Fibroblast of villous mesenchyme (primary cell): ENCODE data around the gene NT5DC2. TPM values are rescaled to one million over a fixed set of nuclear protein-coding genes. Genes with fewer than 3 reads are reported as not detected.

Experiments
- DNase-seq: peaks from one replicate; pipeline ENCODE4 v3.0.0-alpha.2; 2010; ENCODE audit warnings: low read depth
- H3K4me3 ChIP-seq: 2 replicates; pipeline ENCODE4 v1.5.1; 2011; ENCODE audit warnings: low read depth, mild to moderate bottlenecking, low read length
- small RNA-seq: library from RNA; depleted of rRNA; stranded (forward); fragments of <200 nt; gene quantifications from one replicate; pipeline ENCODE3, GENCODE V24; 2012
- total RNA-seq: library from RNA; depleted of rRNA; stranded (reverse); fragments of >200 nt; gene quantifications from 2 replicates; pipeline ENCODE4 v1.2.3, GENCODE V29; 2012
- TF ChIP-seq, protein P1 (sequence below): IDR thresholded peaks from 2 replicates; pipeline ENCODE4 v1.5.1; 2012; ENCODE audit warnings: low read depth, mild to moderate bottlenecking, low read length; ENCODE audit not compliant: insufficient read depth

The NT5DC2 gene
- total RNA-seq, 1 donor, result 45.8 TPM

DNA sequence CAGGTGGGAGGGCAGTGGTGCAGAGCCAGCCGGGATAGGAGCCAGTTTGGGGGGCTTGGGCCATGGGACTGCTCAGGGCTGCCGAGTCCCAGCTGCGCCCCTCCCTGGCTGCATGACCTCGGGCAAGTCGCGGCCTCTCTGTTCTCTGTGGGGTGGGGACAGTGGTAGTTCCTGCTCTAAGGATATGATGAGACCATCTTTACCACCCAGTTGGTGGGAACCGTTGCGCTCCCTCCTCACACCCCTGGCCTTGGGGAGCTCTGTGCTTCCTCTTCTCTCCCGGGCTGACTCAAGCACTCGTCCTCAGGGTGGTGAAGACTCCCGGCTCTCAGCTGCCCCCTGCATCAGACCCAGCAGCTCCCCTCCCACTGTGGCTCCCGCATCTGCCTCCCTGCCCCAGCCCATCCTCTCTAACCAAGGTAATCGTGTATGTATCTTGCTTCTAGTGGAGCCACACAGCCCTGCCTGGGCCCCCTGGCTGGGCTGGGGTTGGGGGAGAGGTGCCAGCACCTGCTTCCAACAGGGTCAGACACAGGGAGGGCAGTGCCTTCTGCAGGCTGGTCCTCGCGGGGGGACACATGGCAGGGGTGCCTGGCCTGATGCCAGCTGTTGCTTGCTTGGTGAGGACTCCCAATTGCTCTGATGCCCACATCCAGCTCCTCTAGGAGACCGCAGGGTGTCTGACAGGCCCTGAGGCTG lies 53.6 kb downstream of the NT5DC2 start:
- no peak for DNase-seq

DNA sequence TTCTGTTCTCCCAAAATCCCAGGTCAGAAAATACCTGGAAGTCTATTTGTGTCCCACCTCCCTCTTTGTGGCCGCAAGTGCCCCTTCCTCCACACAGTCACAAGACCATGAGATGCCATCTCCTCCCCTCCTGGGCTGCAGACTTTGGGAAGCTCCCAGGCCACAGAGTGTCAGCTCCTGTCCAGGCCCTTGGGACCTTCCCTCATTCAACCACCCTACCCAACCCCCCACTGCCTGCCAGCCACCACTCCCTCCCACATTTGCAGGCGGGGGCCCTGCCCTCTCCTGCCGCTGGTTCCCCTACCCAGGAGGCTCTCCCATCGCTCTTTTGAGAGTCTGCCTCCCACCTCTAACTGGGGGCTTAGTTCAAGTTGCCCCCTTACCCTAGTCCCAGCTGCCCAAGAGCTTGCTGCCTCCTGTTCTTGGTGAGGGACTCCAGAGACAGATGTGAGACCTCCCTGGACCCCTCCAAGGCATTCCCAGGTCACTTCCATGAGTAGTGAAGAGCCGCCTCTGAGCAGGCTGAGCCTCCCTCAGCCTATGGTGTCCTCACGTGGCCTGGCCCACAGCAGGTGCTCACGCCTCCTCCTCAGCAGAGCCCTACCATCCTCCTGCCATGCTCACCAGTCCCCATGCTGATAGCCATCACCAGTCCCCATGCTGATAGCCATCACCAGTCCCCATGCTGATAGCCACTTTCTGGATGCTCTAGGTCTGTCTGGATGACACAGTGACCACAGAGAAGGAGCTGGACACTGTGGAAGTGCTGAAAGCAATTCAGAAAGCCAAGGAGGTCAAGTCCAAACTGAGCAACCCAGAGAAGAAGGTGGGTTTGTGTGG lies 54.4 kb downstream of the NT5DC2 start:
- H3K4me3 ChIP-seq, result no peak overlapping the region
- TF ChIP-seq, protein P1, sequence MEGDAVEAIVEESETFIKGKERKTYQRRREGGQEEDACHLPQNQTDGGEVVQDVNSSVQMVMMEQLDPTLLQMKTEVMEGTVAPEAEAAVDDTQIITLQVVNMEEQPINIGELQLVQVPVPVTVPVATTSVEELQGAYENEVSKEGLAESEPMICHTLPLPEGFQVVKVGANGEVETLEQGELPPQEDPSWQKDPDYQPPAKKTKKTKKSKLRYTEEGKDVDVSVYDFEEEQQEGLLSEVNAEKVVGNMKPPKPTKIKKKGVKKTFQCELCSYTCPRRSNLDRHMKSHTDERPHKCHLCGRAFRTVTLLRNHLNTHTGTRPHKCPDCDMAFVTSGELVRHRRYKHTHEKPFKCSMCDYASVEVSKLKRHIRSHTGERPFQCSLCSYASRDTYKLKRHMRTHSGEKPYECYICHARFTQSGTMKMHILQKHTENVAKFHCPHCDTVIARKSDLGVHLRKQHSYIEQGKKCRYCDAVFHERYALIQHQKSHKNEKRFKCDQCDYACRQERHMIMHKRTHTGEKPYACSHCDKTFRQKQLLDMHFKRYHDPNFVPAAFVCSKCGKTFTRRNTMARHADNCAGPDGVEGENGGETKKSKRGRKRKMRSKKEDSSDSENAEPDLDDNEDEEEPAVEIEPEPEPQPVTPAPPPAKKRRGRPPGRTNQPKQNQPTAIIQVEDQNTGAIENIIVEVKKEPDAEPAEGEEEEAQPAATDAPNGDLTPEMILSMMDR, result no peak
- no peak for DNase-seq

More for the DNA sequence above, 53.6 kb downstream of the NT5DC2 start:
- TF ChIP-seq, protein P1, result no peak
- no peak overlapping the region for H3K4me3 ChIP-seq

DNA sequence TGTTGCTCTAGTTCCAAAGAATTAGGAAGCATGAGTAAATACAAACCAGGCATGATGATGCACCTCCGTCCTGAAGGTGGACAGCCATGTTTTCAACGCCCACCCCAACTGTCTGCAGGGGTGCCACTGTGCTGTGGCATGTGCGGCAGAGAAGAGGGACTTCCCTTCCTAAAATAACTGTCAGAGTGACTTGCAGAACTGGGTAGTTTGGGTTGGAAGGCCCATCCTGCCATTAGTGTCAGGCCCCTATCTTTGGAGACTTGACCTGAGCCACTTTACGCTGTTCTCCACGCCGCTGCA lies 55.9 kb downstream of the NT5DC2 start:
- TF ChIP-seq, protein P1, result no peak

DNA sequence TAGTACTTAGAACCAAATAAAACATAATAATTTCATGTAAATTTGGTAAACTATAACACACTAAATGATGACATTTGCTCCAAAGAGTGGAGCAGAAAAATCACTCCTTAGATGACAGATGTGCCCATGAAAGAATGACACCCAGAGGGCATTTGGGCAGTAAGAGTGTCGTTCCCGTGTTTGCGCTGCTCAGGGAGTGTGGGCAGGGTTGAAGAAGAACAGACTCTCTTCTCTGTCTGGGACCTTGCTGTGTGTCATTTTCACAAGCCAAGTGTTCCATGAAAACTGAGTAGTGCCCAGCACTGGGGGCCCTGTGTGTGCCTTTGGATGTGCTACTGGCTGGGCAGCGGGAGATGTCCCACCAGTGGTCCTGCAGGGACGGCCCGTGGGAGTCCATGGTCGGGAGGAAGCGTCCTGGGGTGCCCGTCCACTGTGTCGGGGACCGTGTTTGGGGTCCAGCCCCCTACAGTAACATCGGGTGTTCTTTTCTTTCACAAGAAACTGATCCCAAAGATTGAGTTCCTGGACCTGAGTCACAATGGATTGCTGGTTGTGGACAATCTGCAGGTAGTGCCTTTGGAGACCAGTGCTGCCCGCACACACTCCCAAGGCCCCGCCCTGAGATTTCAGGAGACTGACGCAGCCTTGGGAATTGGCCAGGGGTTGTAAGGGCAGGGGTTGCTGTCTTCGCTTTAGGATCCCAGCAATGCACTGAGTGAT lies 56.4 kb downstream of the NT5DC2 start:
- no peak for DNase-seq
- H3K4me3 ChIP-seq, result no peak overlapping the region
- TF ChIP-seq, protein P1, result no peak

More for the DNA sequence above, 55.9 kb downstream of the NT5DC2 start:
- DNase-seq, result no peak
- no peak overlapping the region for H3K4me3 ChIP-seq

Small RNA genes lying within 50 kb of the gene (small RNA-seq; reads per million reads assigned to genes)
- gene RNU6-856P, result not detected
- not detected for gene RNU6ATAC16P

Other genes starting within 250 kb of the NT5DC2 start
- gene GLYCTK, start 246.0 kb downstream of the NT5DC2 start, total RNA-seq, result 6.9 and 13.5 TPM in 2 replicates
- gene DNAH1, start 217.5 kb downstream of the NT5DC2 start, total RNA-seq, result 4.7 and 4.8 TPM in 2 replicates
- 69.9 and 70.0 TPM in 2 replicates for gene BAP1, start 123.8 kb downstream of the NT5DC2 start, total RNA-seq
- 3.5 and 6.1 TPM in 2 replicates for gene PHF7, start 123.2 kb downstream of the NT5DC2 start, total RNA-seq
- gene SEMA3G, start 88.8 kb downstream of the NT5DC2 start, total RNA-seq, result 0.32 TPM in 1 of 2 replicates, not detected in the other
- 0.64 and 1.3 TPM in 2 replicates for gene TNNC1, start 79.8 kb downstream of the NT5DC2 start, total RNA-seq
- gene NISCH, start 78.3 kb downstream of the NT5DC2 start, total RNA-seq, result 75.7 and 82.5 TPM in 2 replicates
- under 0.01 and 0.43 TPM in 2 replicates for gene STAB1, start 38.5 kb downstream of the NT5DC2 start, total RNA-seq
- 7.7 and 17.7 TPM in 2 replicates for gene UQCC5, start 2.7 kb upstream of the NT5DC2 start, total RNA-seq
- 74.3 and 87.6 TPM in 2 replicates for gene PBRM1, start 152.1 kb upstream of the NT5DC2 start, total RNA-seq
- gene GNL3, start 152.2 kb upstream of the NT5DC2 start, total RNA-seq, result 114 and 130 TPM in 2 replicates
- gene GLT8D1, start 171.9 kb upstream of the NT5DC2 start, total RNA-seq, result 84.1 and 108 TPM in 2 replicates
- 66.9 and 77.0 TPM in 2 replicates for gene SPCS1, start 172.2 kb upstream of the NT5DC2 start, total RNA-seq
- gene NEK4, start 237.1 kb upstream of the NT5DC2 start, total RNA-seq, result 28.1 and 33.2 TPM in 2 replicates
- gene ITIH1, start 243.7 kb upstream of the NT5DC2 start, total RNA-seq, result not detected in 2 replicates